Stimulated activated CD8-positive, alpha-beta memory T cell treated with anti-CD3 and anti-CD28 coated beads, Interleukin-7, amount 100 ng/mL, for 48 hours (primary cell): Measurements from ENCODE around the gene TSTD1.

Experiments
- DNase-seq, 2 donors: peaks; one replicate each; pipeline ENCODE4 v3.0.0-alpha.2; 2020; ENCODE audit warnings: low read depth in 1 of 2; ENCODE audit errors: extremely low read depth in 1 of 2

TSTD1 gene, protein sequence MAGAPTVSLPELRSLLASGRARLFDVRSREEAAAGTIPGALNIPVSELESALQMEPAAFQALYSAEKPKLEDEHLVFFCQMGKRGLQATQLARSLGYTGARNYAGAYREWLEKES

DNA sequence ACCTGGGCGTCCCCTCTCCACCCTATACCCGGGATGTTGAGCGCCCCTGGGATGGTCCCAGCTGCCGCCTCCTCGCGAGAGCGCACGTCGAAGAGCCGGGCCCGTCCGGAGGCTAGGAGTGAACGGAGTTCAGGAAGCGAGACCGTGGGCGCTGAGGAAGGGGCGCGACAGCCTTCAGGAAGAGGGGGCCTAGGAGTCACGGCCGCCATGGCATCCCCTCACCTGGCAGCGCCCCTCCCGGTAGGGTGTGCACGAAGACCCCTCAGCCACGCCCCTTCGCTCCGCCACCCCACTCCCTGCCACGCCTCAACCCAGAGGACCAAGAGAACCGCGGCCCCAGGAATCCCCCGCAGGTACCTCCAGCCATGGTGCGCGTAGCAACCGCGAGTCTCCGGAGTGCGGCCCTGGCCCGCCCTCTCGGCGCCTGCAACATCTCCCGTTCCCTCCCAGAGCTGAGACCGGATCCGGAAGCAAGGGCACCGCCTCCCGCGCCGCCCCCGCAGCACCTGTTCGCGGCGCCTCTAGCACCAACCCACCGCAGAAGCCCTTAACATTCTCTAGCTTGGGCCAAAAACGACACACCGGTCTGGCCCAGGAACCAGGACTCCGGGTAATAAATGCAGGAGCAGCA is at the start of gene TSTD1:
Gene TSTD1 (minus strand): TSS at position 442 of the 631 bp plus-strand sequence. CDS start 75 bp downstream, at position 367.
- peak; percentile 75 to 81 for DNase-seq

GRCh38 chr1:161086457-161086856 is 47.7 kb upstream of the TSTD1 start:
- no peak for DNase-seq

DNA sequence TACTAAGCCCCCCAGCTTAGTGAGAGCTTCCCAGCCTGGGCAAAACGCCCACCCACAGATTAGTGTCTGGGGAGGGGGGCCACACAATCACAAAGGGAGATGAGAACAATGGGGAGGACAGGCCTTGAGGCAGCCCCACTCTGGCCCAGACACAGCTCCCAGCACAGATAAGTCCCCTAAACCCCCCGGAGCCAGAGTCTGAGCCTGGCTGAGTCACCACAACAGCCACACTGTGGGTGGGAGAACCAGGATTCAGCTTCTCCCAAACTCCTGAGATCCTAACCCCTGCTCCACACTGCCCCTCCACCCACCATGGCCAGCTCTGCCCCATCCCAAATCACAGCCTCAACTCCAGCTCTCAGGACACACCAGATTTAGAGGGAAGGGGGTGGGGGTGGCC is 46.4 kb upstream of the TSTD1 start:
- no peak for DNase-seq

- no peak for DNase-seq
Observed at GRCh38 chr1:161084597-161084988, 45.8 kb upstream of the TSTD1 start.

- no peak for DNase-seq
Observed at GRCh38 chr1:161083748-161084596, 45.2 kb upstream of the TSTD1 start.

DNA sequence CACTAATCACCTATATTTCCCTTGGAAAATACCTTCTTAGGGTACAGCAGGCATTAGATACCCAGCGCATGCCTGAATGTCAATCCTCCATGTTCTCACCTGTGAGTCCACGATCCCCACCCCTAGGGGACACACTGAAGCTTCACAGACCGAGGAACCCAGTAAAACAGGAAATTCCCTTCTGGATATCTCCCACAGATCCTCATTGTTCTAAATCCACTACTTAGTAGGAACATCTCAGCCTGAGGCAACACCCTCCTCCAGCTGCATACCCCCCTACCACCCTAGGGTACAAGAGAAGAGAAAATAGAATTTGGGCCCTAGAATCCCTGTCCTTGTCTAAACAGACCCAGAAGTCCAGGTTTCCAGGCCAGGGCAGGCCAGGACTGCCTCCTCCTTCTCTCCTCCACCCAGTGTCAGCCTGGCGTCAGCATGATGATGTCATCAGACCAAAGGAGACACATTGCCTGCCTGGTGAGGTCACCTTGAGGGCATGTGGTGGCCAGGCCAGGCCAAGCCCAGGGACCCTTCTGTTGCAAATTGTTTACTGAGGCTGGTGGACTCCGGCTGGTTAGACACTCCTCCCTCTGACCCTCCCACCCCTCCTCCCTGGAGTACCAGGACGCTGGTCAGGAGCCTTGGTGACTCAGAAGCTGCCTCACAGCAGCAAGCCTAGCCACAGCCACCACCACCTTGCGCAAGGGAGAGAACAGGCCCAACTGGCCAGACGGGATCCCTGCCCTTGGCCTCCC is 44.4 kb upstream of the TSTD1 start:
- DNase-seq: no peak

- no peak for DNase-seq
Observed at GRCh38 chr1:161082483-161082882, 43.7 kb upstream of the TSTD1 start.

GRCh38 chr1:161081519-161081918 is 42.8 kb upstream of the TSTD1 start:
- DNase-seq: no peak

- no peak for DNase-seq
Observed at GRCh38 chr1:161080441-161081405, 42.0 kb upstream of the TSTD1 start.

DNA sequence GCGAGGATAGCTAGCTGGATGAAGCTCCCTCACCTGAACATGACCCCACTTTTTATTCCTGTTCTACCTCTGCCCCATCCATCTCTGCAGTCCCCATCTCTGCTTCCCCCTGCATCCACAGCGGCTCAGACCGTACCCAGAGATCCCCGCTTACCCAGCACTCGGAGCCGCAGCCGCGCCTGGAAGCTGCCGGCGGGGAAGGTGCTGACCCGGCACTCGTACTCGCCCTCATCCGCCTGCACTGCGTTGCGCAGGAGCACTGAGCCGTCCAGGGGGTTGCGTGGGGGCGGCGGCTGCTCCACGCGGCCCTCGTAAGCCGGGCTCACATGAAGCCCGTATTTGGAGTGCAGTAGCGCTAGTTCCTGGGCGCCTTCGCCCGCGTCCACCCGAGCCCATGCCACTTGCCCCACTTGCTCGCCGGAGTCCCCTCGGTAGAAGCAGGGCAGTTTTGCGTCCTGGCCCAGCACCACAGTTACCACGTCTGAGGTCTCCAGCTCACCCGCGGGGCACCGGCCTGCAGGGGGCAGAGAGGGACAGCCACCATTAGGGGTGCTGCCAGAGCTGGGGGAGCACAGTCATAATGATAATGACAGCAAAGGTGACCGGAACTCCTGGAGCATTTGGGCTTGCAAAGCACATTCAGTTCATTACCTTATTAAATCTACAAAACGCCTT is 40.8 kb upstream of the TSTD1 start:
- DNase-seq: no peak

- no peak for DNase-seq
Observed at GRCh38 chr1:161077426-161077825, 38.7 kb upstream of the TSTD1 start.

DNA sequence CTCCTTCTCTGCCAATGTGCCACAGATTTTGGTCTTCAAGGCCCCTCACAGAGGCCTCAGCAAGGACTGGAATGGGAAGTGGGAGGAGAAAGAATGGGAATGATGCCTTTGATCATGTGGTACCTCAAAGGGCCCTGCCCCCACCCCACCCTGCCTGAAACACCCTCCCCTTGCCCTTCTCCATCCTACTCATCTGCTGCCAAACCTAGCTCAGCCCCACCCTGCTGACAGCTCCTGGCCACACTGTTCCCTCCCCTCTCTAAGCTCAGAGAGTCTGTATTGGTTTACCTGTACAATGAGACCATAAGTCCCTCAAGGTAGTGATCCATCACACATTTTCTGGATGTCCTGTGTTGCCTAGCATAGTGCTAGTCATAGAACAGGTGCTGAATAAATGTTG is 37.6 kb upstream of the TSTD1 start:
- no peak for DNase-seq

- DNase-seq: no peak
Observed at GRCh38 chr1:161074676-161075368, 36.1 kb upstream of the TSTD1 start.

DNA sequence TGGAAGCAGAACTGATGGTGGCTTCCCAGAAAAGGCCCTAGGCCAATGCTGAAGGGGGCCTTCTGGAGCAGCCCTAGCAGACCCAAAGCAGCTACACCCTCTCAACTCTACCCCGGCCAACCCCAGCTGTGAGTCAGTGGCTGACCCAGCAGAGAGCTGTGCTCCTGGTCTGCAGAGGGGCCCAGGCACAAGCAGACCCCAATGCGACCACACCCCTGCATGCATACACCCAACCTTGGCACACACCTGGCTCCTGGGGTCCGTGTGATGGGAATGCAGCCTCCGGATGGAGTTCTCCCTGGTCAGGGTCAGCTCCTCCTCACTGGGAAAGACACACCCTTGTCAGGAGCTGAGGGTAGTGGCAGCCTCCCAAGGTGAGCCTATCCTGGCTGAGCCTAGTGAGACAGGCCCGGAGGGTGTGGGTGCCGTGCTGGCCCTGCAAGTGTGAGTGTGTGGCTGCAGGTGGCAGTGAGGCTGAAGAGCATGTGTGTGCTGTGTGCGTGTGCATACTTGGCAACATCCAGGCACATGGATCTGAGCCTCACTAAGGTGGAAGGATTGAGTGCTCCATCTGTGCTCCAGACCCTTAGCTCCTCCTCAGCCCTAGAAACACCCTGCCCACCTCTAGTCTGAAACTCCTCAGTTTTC is 34.8 kb upstream of the TSTD1 start:
- no peak for DNase-seq

DNA sequence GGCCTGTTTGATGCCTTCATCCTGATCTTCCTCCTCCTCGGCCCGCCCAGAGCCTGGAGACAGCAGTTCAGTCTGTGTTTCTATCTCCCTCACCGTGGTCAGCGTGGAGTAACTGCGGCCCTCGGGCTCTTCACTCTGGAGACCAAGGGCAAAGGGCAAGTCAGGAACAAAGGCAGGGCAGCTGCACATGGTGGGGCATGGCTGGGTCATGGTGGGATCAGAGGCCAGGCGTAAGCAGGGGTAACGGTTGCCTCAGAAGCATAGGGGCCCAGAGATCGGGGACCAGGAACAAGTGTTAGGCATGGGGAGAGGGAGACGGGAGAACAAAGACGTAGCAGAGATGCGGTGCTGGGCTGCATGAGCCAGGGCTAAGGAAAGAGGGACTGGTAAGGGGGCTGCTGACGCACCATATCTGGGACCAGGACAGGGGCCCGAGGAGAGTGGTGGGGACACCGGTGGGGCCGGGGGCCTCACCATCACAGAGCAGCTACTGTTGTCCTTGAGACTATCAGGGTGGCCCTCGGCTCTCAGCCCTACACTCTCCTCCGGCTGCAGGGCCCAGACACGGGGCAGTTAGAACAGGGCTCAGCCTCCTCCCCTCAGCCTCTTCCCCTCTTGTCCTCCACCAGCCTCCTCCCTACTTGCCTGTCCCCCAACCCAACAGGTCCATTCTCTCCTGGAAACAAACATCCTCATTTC is 34.1 kb upstream of the TSTD1 start:
- no peak for DNase-seq

DNA sequence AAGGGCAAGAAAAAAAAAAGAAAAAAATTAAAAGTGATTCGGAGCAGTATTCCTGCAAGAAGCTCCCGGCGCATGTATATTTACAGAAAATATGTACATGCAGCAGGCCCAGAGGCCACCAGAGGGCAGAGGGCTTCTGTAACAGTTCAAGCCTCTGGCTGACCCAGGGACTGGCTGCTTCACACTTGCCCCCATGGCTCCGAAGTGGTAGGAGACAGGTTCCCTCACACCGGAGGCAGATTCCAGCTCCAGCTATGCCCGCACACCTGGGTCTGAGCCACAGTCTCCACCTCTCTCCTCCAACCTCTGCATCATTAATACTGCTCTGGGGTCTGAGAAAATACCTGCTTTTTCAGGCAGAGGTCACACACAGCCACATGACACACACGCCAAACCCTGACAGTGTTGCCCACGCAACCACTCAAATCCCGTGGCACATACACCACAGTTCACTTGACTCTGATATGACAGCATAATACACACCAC is 33.2 kb upstream of the TSTD1 start:
- peak in 1 of 2 donors; percentile 40 for DNase-seq

- no peak for DNase-seq
Observed at GRCh38 chr1:161070761-161071160, 32.0 kb upstream of the TSTD1 start.

DNA sequence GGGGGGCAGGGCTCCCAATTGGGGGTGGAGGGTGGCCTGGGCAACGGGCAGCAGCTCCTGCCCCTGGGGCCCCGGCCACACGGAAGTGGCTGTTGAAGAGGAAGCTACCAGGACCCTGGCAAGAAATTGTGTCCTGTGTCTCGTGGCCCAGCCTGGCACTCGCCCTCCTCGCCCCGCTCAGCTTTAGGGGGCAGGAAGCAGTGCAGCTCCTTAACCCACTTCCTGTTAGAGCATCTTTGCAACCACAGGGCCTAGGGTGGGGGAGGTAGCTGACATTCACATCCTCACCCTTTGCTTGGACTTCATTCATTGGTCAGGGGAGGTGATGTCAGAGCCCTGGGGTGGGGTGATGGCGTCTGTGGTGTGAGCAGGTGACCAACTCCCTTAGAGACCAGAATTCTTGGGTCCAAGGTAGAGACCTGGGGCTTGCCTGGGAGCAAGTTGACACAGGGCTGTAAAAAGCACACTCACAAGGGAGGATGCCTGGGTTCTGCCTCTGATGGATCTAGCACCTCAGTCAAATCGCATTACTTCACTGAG is 31.0 kb upstream of the TSTD1 start, which contains the start of gene ARHGAP30:
Gene ARHGAP30 (minus strand): TSS at position 161 of the 540 bp plus-strand sequence. CDS start 267 bp downstream, outside the sequence.
- peak; percentile 72 to 91 for DNase-seq
